GM18868 (cell line): ENCODE data around the gene PTP4A2.

Source experiments
- ATAC-seq: cut with Tn5 transposase; IDR thresholded peaks from one replicate; pipeline ENCODE4 v1.9.1; 2021; ENCODE audit warnings: mild to moderate bottlenecking, moderate library complexity; ENCODE audit not compliant: unreplicated experiment

The PTP4A2 gene

GRCh38 chr1:31866450-31867032 is 71.6 kb downstream of the PTP4A2 start:
- peak; percentile 50 for ATAC-seq

GRCh38 chr1:31865728-31866449 is 72.3 kb downstream of the PTP4A2 start:
- ATAC-seq = no peak

GRCh38 chr1:31862071-31862470 is 76.1 kb downstream of the PTP4A2 start:
- no peak for ATAC-seq

GRCh38 chr1:31861346-31861745 is 76.8 kb downstream of the PTP4A2 start:
- no peak for ATAC-seq

- ATAC-seq = no peak
Measured at GRCh38 chr1:31860581-31860980, 77.6 kb downstream of the PTP4A2 start.

- no peak for ATAC-seq
Measured at GRCh38 chr1:31859719-31860118, 78.4 kb downstream of the PTP4A2 start.

GRCh38 chr1:31859044-31859443 is 79.1 kb downstream of the PTP4A2 start:
- no peak for ATAC-seq

- no peak for ATAC-seq
Measured at GRCh38 chr1:31857863-31858262, 80.3 kb downstream of the PTP4A2 start.
